Hair follicular keratinocyte (primary cell): ENCODE measurements around the gene ANXA6. TPM values are rescaled to one million over a fixed set of nuclear protein-coding genes. Genes with fewer than 3 reads are reported as not detected.

Experiments
- total RNA-seq: library from RNA; depleted of rRNA; stranded (reverse); fragments of >200 nt; gene quantifications from 2 replicates; pipeline ENCODE4 v1.2.3, GENCODE V29; 2015

Gene ANXA6
- 51.4 and 78.3 TPM in 2 replicates for total RNA-seq

GRCh38 chr5:151157426-151158286 lies at the start of gene ANXA6:
TSS of gene ANXA6 (minus strand) at chr5:151157779. CDS start at chr5:151147901, 9,878 bp downstream.

GRCh38 chr5:151080613-151081430 lies 76.8 kb downstream of the ANXA6 start, which contains the start of gene TNIP1:
TSS of gene TNIP1 (minus strand) at chr5:151081034. CDS start at chr5:151065095, 15,939 bp downstream.

Other genes starting within 250 kb of the ANXA6 start
- 14.9 and 39.9 TPM in 2 replicates for gene GPX3, start 137.2 kb downstream of the ANXA6 start, total RNA-seq
- gene TNIP1, start 76.7 kb downstream of the ANXA6 start, total RNA-seq, result 130 and 184 TPM in 2 replicates
- 1.3 and 1.5 TPM in 2 replicates for gene CCDC69, start 66.3 kb upstream of the ANXA6 start, total RNA-seq
- 119 and 160 TPM in 2 replicates for gene GM2A, start 95.4 kb upstream of the ANXA6 start, total RNA-seq
- gene SLC36A3, start 146.0 kb upstream of the ANXA6 start, total RNA-seq, result not detected in 2 replicates
- not detected in 2 replicates for gene SLC36A2, start 189.8 kb upstream of the ANXA6 start, total RNA-seq